Large intestine (tissue), 3 donors: Measurements from ENCODE around the gene ERAL1. TPM values are rescaled to one million over a fixed set of nuclear protein-coding genes. Genes with fewer than 3 reads are reported as not detected.
"Not testable (repeated sequence)": the region's sequence is repeated elsewhere in the genome, so short reads cannot be mapped to it uniquely, and the experiment has no call there.

Experiments
- DNase-seq, 2 donors: peaks; one replicate each; pipeline versions ENCODE4 v3.0.0 to v3.0.0-alpha.2; 2013
- H3K27ac ChIP-seq: one replicate; pipeline ENCODE4 v1.5.1; 2013; ENCODE audit warnings: low read length
- H3K27me3 ChIP-seq: 2 replicates; pipeline ENCODE4 v1.6.1; 2013; ENCODE audit warnings: low read length; ENCODE audit not compliant: control insufficient read depth, insufficient read depth
- H3K36me3 ChIP-seq: 2 replicates; pipeline ENCODE4 v1.6.1; 2013; ENCODE audit warnings: low read length; ENCODE audit not compliant: control insufficient read depth, insufficient read depth
- H3K4me1 ChIP-seq: one replicate; pipeline ENCODE4 v1.6.1; 2013; ENCODE audit warnings: low read length; ENCODE audit not compliant: control insufficient read depth, insufficient read depth
- H3K4me3 ChIP-seq: one replicate; pipeline ENCODE4 v1.5.1; 2013; ENCODE audit warnings: low read length
- H3K9me3 ChIP-seq: one replicate; pipeline ENCODE4 v1.6.1; 2013; ENCODE audit warnings: mild to moderate bottlenecking, low read depth, low read length, moderate library complexity; ENCODE audit not compliant: control insufficient read depth
- WGBS: methylation state at CpG from one replicate; pipeline ENCODE4 v1.1.5; 2013; ENCODE audit warnings: low lambda C conversion rate; ENCODE audit not compliant: insufficient coverage; 5-methylcytosine and 5-hydroxymethylcytosine counted together
- polyA plus RNA-seq: library from polyadenylated mRNA; unstranded; fragments of 120-200 nt; gene quantifications from one replicate; pipeline ENCODE4 v1.2.1, GENCODE V29; 2013

The ERAL1 gene
- polyA plus RNA-seq, 1 donor, result 54.2 TPM

GRCh38 chr17:28819582-28819981 lies 35.2 kb upstream of the ERAL1 start:
- peaks cover 2% of the 10 kb centered on the region for H3K36me3 ChIP-seq
- H3K9me3 ChIP-seq, result no peaks in the 10 kb centered on the region
- no peak overlapping the region for H3K27ac ChIP-seq
- DNase-seq, result no peak
- no peaks in the 10 kb centered on the region for H3K27me3 ChIP-seq
- WGBS, result no CpG with 5 or more reads among the region's 1 CpG
- H3K4me1 ChIP-seq, result no peaks in the 10 kb centered on the region
- H3K4me3 ChIP-seq, result no peak overlapping the region

- Histone ChIP-seq H3K4me1 (no peaks in the 10 kb centered on the region), H3K36me3 (peaks cover 9% of the 10 kb centered on the region), H3K4me3 (no peak overlapping the region), H3K27me3 (no peaks in the 10 kb centered on the region), H3K9me3 (no peaks in the 10 kb centered on the region), H3K27ac (no peak overlapping the region)
- no peak for DNase-seq
- no CpG with 5 or more reads among the region's 1 CpG for WGBS
Measured at GRCh38 chr17:28827672-28828071, 27.1 kb upstream of the ERAL1 start.

DNA sequence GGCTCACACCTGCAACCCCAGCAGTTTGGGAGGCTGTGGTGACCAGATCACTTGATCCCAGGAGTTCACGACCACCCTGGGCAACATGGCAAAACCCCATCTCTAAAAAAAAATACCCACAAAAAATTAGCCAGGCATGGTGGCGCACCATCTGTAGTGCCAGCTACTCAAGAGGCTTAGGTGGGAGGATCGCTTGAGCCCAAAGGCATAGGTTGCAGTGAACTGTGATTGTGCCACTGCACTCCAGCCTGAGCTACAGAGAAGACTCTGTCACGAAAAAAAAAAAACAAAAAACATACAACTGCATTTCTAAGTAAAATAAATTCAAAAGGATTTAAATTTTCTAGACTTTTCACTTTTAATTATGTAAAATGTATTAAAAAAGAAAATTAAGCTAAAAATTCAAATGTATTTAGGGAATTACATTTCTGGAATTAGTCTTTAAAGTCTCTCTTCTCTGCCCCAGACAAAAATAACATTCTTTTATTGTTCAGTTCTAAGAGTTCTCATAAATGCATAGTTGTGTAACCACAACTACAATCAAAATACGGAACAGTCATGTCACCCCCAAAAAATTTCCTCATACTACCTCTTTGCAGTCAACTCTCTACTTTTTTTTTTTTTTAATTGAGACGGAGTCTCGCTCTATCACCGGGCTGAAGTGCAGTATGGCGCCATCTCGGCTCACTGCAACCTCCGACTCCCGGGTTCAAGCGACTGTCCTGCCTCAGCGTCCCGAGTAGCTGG lies 26.3 kb upstream of the ERAL1 start:
- Histone ChIP-seq H3K4me1 (no peaks in the 10 kb centered on the region), H3K36me3 (peaks cover 9% of the 10 kb centered on the region), H3K9me3 (no peaks in the 10 kb centered on the region), H3K27me3 (no peaks in the 10 kb centered on the region), H3K4me3 (no peak overlapping the region), H3K27ac (no peak overlapping the region)
- 89% methylated on average over 3 of the region's 15 CpGs for WGBS
- DNase-seq, result no peak

GRCh38 chr17:28834420-28834819 lies 20.4 kb upstream of the ERAL1 start:
- no peak for DNase-seq
- no peak overlapping the region for H3K27ac ChIP-seq
- H3K9me3 ChIP-seq, result no peaks in the 10 kb centered on the region
- H3K4me3 ChIP-seq, result no peak overlapping the region
- no CpG with 5 or more reads among the region's 1 CpG for WGBS
- peaks cover 7% of the 10 kb centered on the region for H3K36me3 ChIP-seq
- H3K4me1 ChIP-seq, result peaks cover 6% of the 10 kb centered on the region
- H3K27me3 ChIP-seq, result no peaks in the 10 kb centered on the region

DNA sequence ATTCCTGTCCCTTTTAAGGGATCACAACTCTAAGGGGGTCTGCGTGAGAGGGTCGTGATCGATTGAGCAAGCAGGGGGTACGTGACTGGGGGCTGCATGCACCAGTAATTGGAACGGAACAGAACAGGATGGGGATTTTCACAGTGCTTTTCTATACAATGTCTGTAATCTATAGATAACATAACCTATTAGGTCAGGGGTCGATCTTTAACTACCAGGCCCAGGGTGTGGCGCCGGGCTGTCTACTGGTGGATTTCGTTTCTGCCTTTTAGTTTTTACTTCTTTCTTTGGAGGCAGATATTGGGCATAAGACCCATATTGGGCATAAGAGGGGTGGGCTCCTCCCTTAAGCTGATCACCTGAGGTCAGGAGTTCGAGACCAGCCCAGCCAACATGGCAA lies 18.3 kb upstream of the ERAL1 start:
- H3K36me3 ChIP-seq, H3K27ac ChIP-seq, H3K4me3 ChIP-seq, H3K9me3 ChIP-seq, H3K27me3 ChIP-seq, DNase-seq: not testable (repeated sequence)
- no CpG with 5 or more reads among the region's 10 CpGs for WGBS
- peaks cover 20% of the 10 kb centered on the region for H3K4me1 ChIP-seq

GRCh38 chr17:28839221-28839620 lies 15.6 kb upstream of the ERAL1 start:
- H3K4me3 ChIP-seq, result no peak overlapping the region
- H3K4me1 ChIP-seq, result peaks cover 21% of the 10 kb centered on the region
- no peak overlapping the region for H3K27ac ChIP-seq
- H3K36me3 ChIP-seq, result no peaks in the 10 kb centered on the region
- DNase-seq, result no peak
- 100% methylated on average over 1 of the region's 2 CpGs for WGBS
- no peaks in the 10 kb centered on the region for H3K27me3 ChIP-seq
- no peaks in the 10 kb centered on the region for H3K9me3 ChIP-seq

DNA sequence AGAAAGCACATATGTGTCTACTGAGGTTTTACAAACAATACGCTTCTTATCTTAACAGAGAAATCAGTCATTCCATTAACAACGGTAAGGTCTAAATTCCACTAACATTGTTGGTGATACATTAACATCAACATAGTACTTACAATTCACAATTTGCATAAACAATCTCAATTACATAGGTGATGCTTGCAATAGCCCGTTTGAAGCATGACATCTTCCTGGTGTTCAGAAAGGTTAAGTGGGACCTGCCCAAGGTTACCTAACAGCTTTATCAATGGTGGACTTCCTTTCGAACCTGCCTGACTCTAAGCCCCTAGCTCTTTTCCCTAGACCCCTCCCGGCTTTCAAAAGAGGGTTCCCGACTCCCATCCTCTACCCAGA lies 12.9 kb upstream of the ERAL1 start:
- DNase-seq, result peak; percentile 42 to 83
- no peaks in the 10 kb centered on the region for H3K9me3 ChIP-seq
- no peaks in the 10 kb centered on the region for H3K27me3 ChIP-seq
- peaks cover 19% of the 10 kb centered on the region for H3K4me1 ChIP-seq
- WGBS, result no CpG with 5 or more reads among the region's 6 CpGs
- H3K4me3 ChIP-seq, result peak overlapping the region; percentile 90
- peak overlapping the region; percentile 81 for H3K27ac ChIP-seq
- no peaks in the 10 kb centered on the region for H3K36me3 ChIP-seq

DNA sequence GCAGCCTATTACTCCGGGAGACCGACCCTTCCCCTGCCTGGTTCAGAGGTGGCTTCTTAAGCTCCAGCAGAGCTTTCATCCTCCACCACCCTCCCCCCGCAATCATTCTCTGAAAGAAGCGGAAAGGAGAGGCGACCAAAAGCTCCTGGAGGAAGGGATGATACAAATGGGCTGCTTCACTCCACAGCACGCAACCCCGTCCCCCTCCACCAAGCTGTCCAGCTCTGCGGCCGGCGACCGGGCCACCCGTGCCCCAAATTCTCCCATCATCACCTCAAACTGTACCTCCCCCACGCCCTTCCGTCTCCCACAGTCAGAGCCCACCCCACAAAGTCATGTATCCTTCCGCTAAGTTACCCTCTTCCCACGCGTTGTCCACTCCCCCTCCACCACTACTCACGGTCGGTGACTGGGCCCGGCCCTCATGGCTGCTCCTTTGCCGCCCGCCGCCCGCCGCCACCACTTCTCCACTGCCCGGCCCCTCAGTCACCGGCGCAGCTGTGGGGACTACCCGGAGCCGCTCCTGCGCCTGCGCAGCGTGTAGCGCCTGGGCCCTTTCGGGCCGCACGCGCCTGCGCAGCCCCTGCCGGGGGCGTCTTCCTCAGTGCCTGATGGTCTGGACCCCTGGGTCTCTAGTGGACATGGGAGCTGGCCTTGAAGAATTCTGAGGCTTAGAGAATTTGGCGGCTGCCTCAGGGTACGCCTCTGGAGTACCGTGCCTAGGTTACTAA lies 12.4 kb upstream of the ERAL1 start, which contains the start of gene FAM222B:
TSS of gene FAM222B (minus strand) at position 509 of the 731 bp plus-strand sequence. CDS start 76,123 bp downstream, outside the sequence.
- Histone ChIP-seq H3K36me3 (no peaks in the 10 kb centered on the region), H3K4me1 (peaks cover 18% of the 10 kb centered on the region), H3K4me3 (peak within 1 kb of the TSS; percentile 90), H3K27me3 (no peaks in the 10 kb centered on the region), H3K27ac (peak within 1 kb of the TSS; percentile 81), H3K9me3 (no peaks in the 10 kb centered on the region)
- DNase-seq, result peak; percentile 82 to 84
- WGBS, result no CpG with 5 or more reads among the region's 44 CpGs

- no peak overlapping the region for H3K27ac ChIP-seq
- no peaks in the 10 kb centered on the region for H3K9me3 ChIP-seq
- no CpG with 5 or more reads among the region's 6 CpGs for WGBS
- H3K4me3 ChIP-seq, result no peak overlapping the region
- H3K36me3 ChIP-seq, result no peaks in the 10 kb centered on the region
- no peaks in the 10 kb centered on the region for H3K27me3 ChIP-seq
- no peak for DNase-seq
- peaks cover 18% of the 10 kb centered on the region for H3K4me1 ChIP-seq
Measured at GRCh38 chr17:28843816-28844148, 11.0 kb upstream of the ERAL1 start.

DNA sequence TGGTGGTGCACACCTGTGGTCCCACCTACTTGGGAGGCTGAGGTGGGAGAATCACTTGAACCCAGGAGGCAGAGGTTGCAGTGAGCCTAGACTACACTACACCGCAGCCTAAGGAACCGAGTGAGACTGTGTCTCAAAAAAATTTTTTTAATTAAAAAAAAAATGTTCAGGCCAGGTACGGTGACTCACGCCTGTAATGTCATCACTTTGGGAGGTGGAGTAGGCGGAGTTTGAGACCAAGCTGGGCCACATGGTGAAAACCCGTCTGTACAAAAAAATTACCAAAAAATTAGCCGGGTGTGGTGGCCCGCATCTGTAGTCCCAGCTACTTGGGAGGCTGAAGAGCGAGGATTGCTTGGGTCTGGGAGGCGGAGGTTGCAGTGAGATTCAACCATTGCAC lies 8.6 kb upstream of the ERAL1 start:
- Histone ChIP-seq H3K27me3 (no peaks in the 10 kb centered on the region), H3K4me3 (no peak overlapping the region), H3K36me3 (no peaks in the 10 kb centered on the region), H3K4me1 (peaks cover 4% of the 10 kb centered on the region), H3K9me3 (no peaks in the 10 kb centered on the region), H3K27ac (no peak overlapping the region)
- DNase-seq, result no peak
- no CpG with 5 or more reads among the region's 10 CpGs for WGBS
